ENCODE results near the gene USP34.

The USP34 gene

DNA sequence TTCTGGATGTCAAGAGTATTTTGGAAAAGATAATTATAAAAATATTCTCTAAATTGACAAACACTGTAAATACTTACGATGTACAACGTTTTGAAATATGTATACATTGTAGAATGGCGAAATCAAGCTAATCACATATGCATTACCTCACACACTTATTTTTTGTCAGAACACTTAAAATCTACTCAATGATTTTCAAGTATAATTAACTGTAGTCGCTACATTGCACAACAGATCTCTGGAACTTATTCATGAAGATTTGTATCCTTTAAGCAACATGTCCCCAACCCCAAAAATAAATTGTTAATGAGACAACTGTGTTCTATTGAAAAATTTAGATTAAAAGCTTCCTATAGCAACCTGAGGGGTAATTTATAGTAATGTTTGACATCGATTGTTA is 249.1 kb downstream of the USP34 start:
- Histone ChIP-seq H3K4me3 (ENCODE audit: insufficient read depth, low read length, poor library complexity, severe bottlenecking) (no peak overlapping the region), H3K36me3 (ENCODE audit: low read length) (peaks cover 76% of the 10 kb centered on the region)

DNA sequence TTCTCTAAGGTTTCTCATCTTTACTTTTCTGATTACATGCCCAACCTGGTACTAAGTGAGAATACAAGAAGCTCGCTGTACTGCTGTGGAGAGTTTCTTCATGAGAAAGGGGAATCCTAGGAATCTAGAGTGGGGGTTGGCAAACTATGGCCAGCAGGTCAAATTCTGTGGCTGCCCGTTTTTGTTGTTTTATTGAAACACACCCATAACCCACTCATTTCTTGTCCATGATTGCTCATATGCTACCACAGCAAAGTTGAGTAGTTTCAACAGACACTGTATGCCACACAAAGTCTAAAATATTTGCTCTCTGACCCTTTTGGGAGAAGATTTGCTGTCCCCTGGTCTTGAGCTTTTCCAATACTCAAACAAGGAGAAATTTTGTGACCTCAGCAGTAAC is 250.1 kb downstream of the USP34 start:
- Histone ChIP-seq H3K36me3 (ENCODE audit: low read length) (peaks cover 71% of the 10 kb centered on the region), H3K9me3 (ENCODE audit: insufficient read depth, low read length) (no peaks in the 10 kb centered on the region), H3K27me3 (ENCODE audit: low read length) (no peaks in the 10 kb centered on the region), H3K4me3 (ENCODE audit: insufficient read depth, low read length, poor library complexity, severe bottlenecking) (no peak overlapping the region), H3F3A (ENCODE audit: insufficient read depth) (peaks cover 33% of the 10 kb centered on the region), H3K4me2 (ENCODE audit: low read depth, low read length, poor library complexity, severe bottlenecking) (no peak overlapping the region), H3K27ac (ENCODE audit: low read depth, low read length) (no peak overlapping the region), H3K9ac (ENCODE audit: low read length) (no peak overlapping the region), H3K79me2 (ENCODE audit: insufficient read depth, low read length) (no peaks in the 10 kb centered on the region), H2AFZ (ENCODE audit: low read depth, low read length, severe bottlenecking) (no peak overlapping the region), H3K9me2 (replicated peaks; ENCODE audit: insufficient read depth, low read length) (no peaks in the 10 kb centered on the region), H4K20me1 (ENCODE audit: low read depth, low read length) (peaks cover 3% of the 10 kb centered on the region; the same call in 1 of the 2 replicates)
- no peak for TF ChIP-seq EZH2phosphoT487 (conservative IDR thresholded peaks at IDR 0.05; ENCODE audit: low read length)
- TF ChIP-seq, protein P1, sequence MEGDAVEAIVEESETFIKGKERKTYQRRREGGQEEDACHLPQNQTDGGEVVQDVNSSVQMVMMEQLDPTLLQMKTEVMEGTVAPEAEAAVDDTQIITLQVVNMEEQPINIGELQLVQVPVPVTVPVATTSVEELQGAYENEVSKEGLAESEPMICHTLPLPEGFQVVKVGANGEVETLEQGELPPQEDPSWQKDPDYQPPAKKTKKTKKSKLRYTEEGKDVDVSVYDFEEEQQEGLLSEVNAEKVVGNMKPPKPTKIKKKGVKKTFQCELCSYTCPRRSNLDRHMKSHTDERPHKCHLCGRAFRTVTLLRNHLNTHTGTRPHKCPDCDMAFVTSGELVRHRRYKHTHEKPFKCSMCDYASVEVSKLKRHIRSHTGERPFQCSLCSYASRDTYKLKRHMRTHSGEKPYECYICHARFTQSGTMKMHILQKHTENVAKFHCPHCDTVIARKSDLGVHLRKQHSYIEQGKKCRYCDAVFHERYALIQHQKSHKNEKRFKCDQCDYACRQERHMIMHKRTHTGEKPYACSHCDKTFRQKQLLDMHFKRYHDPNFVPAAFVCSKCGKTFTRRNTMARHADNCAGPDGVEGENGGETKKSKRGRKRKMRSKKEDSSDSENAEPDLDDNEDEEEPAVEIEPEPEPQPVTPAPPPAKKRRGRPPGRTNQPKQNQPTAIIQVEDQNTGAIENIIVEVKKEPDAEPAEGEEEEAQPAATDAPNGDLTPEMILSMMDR (IDR thresholded peaks at IDR 0.05; ENCODE audit: insufficient read depth, low read length, poor library complexity, severe bottlenecking), result no peak

More for the DNA sequence above, 249.1 kb downstream of the USP34 start:
- no peaks in the 10 kb centered on the region for H3K27me3 ChIP-seq (ENCODE audit: low read length)
- no peak overlapping the region for H2AFZ ChIP-seq (ENCODE audit: low read depth, low read length, severe bottlenecking)
- no peak overlapping the region for H3K9ac ChIP-seq (ENCODE audit: low read length)
- no peaks in the 10 kb centered on the region for H3K79me2 ChIP-seq (ENCODE audit: insufficient read depth, low read length)
- no peaks in the 10 kb centered on the region for H3K9me2 ChIP-seq (replicated peaks; ENCODE audit: insufficient read depth, low read length)
- peaks cover 3% of the 10 kb centered on the region; the same call in 1 of the 2 replicates for H4K20me1 ChIP-seq (ENCODE audit: low read depth, low read length)
- H3K27ac ChIP-seq (ENCODE audit: low read depth, low read length), result no peak overlapping the region
- no peak overlapping the region for H3K4me2 ChIP-seq (ENCODE audit: low read depth, low read length, poor library complexity, severe bottlenecking)
- H3F3A ChIP-seq (ENCODE audit: insufficient read depth), result peaks cover 30% of the 10 kb centered on the region
- no peaks in the 10 kb centered on the region for H3K9me3 ChIP-seq (ENCODE audit: insufficient read depth, low read length)
- TF ChIP-seq EZH2phosphoT487 (conservative IDR thresholded peaks at IDR 0.05; ENCODE audit: low read length), result no peak
- TF ChIP-seq, protein P1 (IDR thresholded peaks at IDR 0.05; ENCODE audit: insufficient read depth, low read length, poor library complexity, severe bottlenecking), result no peak

DNA sequence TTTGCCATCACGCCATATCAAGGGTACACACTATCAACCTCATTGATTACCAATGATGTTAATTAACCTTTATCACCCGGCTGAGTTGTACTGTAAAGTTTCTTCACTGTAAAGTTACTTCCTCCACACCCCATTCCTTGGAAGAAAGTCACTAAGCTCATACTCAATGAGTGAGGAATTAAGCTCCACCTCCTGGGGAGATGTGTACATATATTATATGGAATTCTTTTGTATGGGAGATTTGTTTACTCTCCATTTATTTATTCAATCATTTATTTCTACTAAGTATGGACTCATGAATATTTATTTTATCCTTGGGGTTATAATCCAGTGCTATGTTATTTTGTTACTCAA is 252.1 kb downstream of the USP34 start:
- H3K79me2 ChIP-seq (ENCODE audit: insufficient read depth, low read length), result no peaks in the 10 kb centered on the region
- H3K27me3 ChIP-seq (ENCODE audit: low read length), result no peaks in the 10 kb centered on the region
- peaks cover 48% of the 10 kb centered on the region for H3F3A ChIP-seq (ENCODE audit: insufficient read depth)
- TF ChIP-seq EZH2phosphoT487 (conservative IDR thresholded peaks at IDR 0.05; ENCODE audit: low read length), result no peak
- TF ChIP-seq, protein P1 (IDR thresholded peaks at IDR 0.05; ENCODE audit: insufficient read depth, low read length, poor library complexity, severe bottlenecking), result no peak
- H2AFZ ChIP-seq (ENCODE audit: low read depth, low read length, severe bottlenecking), result no peak overlapping the region
- H3K4me3 ChIP-seq (ENCODE audit: insufficient read depth, low read length, poor library complexity, severe bottlenecking), result no peak overlapping the region
- H3K27ac ChIP-seq (ENCODE audit: low read depth, low read length), result no peak overlapping the region
- peaks cover 3% of the 10 kb centered on the region; the same call in 1 of the 2 replicates for H4K20me1 ChIP-seq (ENCODE audit: low read depth, low read length)
- no peaks in the 10 kb centered on the region for H3K9me3 ChIP-seq (ENCODE audit: insufficient read depth, low read length)
- no peak overlapping the region for H3K4me2 ChIP-seq (ENCODE audit: low read depth, low read length, poor library complexity, severe bottlenecking)
- peaks cover 70% of the 10 kb centered on the region for H3K36me3 ChIP-seq (ENCODE audit: low read length)
- H3K9ac ChIP-seq (ENCODE audit: low read length), result no peak overlapping the region
- H3K9me2 ChIP-seq (replicated peaks; ENCODE audit: insufficient read depth, low read length), result no peaks in the 10 kb centered on the region

All from SU-DHL-6 (cell line).